NB4 (cell line): Measurements from ENCODE around the gene SUPT20HL1.

Source experiments
- MYC ChIP-seq: IDR thresholded peaks from 2 replicates; pipeline ENCODE4 v1.6.1; 2011; ENCODE audit warnings: low read depth, low read length
- POLR2A ChIP-seq: IDR thresholded peaks from 2 replicates; pipeline ENCODE4 v1.6.1; 2011; ENCODE audit warnings: mild to moderate bottlenecking; ENCODE audit not compliant: insufficient read length; ENCODE audit errors: extremely low read depth
- TF ChIP-seq, protein P1 (sequence below): IDR thresholded peaks from one replicate; pipeline ENCODE4 v1.5.1; 2012; ENCODE audit warnings: low read depth, low read length

DNA sequence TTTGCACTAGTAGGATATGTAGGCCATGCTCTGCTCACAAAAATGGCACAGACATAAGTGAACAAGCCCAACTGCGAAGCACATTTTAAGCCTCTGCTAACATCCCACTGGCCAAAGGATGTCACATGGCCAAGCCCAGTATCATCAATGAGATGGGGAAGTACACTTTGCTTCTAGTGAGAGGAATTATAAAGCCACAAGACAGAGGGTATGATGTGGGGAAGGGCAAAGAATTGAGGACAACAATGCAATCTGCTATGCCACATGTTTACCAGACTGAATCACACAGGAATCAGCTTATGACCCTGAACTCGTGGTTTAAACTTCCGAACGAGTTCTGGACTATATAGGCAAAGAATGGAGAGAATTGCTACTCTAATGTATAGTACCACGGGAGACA lies 39.1 kb downstream of the SUPT20HL1 start:
- TF ChIP-seq, protein P1, sequence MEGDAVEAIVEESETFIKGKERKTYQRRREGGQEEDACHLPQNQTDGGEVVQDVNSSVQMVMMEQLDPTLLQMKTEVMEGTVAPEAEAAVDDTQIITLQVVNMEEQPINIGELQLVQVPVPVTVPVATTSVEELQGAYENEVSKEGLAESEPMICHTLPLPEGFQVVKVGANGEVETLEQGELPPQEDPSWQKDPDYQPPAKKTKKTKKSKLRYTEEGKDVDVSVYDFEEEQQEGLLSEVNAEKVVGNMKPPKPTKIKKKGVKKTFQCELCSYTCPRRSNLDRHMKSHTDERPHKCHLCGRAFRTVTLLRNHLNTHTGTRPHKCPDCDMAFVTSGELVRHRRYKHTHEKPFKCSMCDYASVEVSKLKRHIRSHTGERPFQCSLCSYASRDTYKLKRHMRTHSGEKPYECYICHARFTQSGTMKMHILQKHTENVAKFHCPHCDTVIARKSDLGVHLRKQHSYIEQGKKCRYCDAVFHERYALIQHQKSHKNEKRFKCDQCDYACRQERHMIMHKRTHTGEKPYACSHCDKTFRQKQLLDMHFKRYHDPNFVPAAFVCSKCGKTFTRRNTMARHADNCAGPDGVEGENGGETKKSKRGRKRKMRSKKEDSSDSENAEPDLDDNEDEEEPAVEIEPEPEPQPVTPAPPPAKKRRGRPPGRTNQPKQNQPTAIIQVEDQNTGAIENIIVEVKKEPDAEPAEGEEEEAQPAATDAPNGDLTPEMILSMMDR = no peak
- TF ChIP-seq POLR2A = no peak
- no peak for TF ChIP-seq MYC
